HepG2 (cell line): Measurements from ENCODE around the gene KDM5C.

ENCODE experiments used
- MAFF ChIP-seq: IDR thresholded peaks from 2 replicates; pipeline ENCODE4 v1.6.1; 2011; ENCODE audit warnings: low read depth, low read length, improper control_type of control experiment
- NFRKB ChIP-seq: fragments of 450-650 bp; IDR thresholded peaks from 2 replicates; pipeline ENCODE4 v1.6.1; 2017
- NPAS2 ChIP-seq: sonication (generic); formaldehyde crosslinking; IDR thresholded peaks from 2 replicates; pipeline ENCODE4 v1.8.0; 2022; ENCODE audit warnings: mild to moderate bottlenecking, missing genetic modification reagents, borderline replicate concordance
- POLR2A ChIP-seq, 2 experiments: IDR thresholded peaks; 2 replicates each; pipeline ENCODE4 v1.6.1; 2011; ENCODE audit warnings: low read depth in 2 of 2, low read length in 2 of 2, mild to moderate bottlenecking in 1 of 2, moderate library complexity in 1 of 2; ENCODE audit not compliant: insufficient read depth in 1 of 2
- SNRNP70 ChIP-seq: fragments of 200-400 bp; formaldehyde crosslinking; IDR thresholded peaks from 2 replicates; pipeline ENCODE4 v1.6.1; 2017; ENCODE audit warnings: mild to moderate bottlenecking, low read depth, low read length, moderate library complexity
- ZNF782 ChIP-seq: sonication (generic); formaldehyde crosslinking; IDR thresholded peaks from 2 replicates; pipeline ENCODE4 v1.4.0; 2020; ENCODE audit warnings: missing genetic modification reagents, mild to moderate bottlenecking, borderline replicate concordance
- TF ChIP-seq, protein P1 (sequence below): sonication (generic); formaldehyde crosslinking; IDR thresholded peaks from 2 replicates; pipeline ENCODE4 v1.8.1; 2023; ENCODE audit warnings: mild to moderate bottlenecking, missing genetic modification reagents
- TF ChIP-seq, protein P2 (sequence below): sonication (generic); formaldehyde crosslinking; IDR thresholded peaks from 2 replicates; pipeline ENCODE4 v1.8.1; 2022; ENCODE audit warnings: low read depth, mild to moderate bottlenecking, missing genetic modification reagents
- TF ChIP-seq, protein P3 (sequence below): sonication (generic); formaldehyde crosslinking; IDR thresholded peaks from 2 replicates; pipeline ENCODE4 v1.5.0; 2020; ENCODE audit warnings: mild to moderate bottlenecking, missing genetic modification reagents, moderate library complexity
- TF ChIP-seq, protein P4 (sequence below): IDR thresholded peaks from 2 replicates; pipeline ENCODE4 v1.6.1; 2012; ENCODE audit warnings: inconsistent platforms
- TF ChIP-seq, protein P5 (sequence below): sonication (generic); formaldehyde crosslinking; IDR thresholded peaks from 2 replicates; pipeline ENCODE4 v1.4.0; 2020; ENCODE audit warnings: missing genetic modification reagents
- TF ChIP-seq, protein P6 (sequence below): sonication (generic); formaldehyde crosslinking; IDR thresholded peaks from 2 replicates; pipeline ENCODE4 v1.4.0; 2020; ENCODE audit warnings: mild to moderate bottlenecking, missing genetic modification reagents

DNA sequence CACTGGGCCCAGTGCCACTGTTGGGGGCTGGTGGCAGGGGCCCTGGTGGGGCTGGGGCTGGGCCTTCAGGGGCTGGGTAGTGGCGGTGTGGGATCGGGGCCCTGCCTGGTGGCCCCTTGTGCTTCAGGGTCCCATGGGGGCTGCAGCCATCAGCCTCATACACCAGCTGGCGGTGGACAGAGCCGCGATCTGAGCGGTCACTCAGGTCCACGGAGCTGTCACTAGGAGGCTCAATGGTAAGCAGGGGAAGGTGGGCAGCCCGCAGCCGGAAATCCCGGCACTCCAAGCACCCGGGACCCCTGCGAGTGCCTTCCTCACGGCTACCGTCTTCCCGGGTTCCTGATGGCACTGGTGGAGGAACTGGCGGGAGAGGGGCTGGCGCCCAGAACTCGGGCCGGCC lies 25.5 kb upstream of the KDM5C start:
- TF ChIP-seq, protein P1, sequence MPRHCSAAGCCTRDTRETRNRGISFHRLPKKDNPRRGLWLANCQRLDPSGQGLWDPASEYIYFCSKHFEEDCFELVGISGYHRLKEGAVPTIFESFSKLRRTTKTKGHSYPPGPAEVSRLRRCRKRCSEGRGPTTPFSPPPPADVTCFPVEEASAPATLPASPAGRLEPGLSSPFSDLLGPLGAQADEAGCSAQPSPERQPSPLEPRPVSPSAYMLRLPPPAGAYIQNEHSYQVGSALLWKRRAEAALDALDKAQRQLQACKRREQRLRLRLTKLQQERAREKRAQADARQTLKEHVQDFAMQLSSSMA (CRISPR knock-in tag), result no peak
- TF ChIP-seq, protein P2, sequence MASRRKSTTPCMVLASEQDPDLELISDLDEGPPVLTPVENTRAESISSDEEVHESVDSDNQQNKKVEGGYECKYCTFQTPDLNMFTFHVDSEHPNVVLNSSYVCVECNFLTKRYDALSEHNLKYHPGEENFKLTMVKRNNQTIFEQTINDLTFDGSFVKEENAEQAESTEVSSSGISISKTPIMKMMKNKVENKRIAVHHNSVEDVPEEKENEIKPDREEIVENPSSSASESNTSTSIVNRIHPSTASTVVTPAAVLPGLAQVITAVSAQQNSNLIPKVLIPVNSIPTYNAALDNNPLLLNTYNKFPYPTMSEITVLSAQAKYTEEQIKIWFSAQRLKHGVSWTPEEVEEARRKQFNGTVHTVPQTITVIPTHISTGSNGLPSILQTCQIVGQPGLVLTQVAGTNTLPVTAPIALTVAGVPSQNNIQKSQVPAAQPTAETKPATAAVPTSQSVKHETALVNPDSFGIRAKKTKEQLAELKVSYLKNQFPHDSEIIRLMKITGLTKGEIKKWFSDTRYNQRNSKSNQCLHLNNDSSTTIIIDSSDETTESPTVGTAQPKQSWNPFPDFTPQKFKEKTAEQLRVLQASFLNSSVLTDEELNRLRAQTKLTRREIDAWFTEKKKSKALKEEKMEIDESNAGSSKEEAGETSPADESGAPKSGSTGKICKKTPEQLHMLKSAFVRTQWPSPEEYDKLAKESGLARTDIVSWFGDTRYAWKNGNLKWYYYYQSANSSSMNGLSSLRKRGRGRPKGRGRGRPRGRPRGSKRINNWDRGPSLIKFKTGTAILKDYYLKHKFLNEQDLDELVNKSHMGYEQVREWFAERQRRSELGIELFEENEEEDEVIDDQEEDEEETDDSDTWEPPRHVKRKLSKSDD (CRISPR knock-in tag), result no peak
- TF ChIP-seq SNRNP70, result no peak
- no peak for TF ChIP-seq POLR2A (IDR thresholded peaks at IDR 0.05; ENCODE audit: insufficient read depth in 1 of 2, low read depth in 2 of 2, low read length in 2 of 2)
- no peak for TF ChIP-seq NFRKB
- TF ChIP-seq, protein P3, sequence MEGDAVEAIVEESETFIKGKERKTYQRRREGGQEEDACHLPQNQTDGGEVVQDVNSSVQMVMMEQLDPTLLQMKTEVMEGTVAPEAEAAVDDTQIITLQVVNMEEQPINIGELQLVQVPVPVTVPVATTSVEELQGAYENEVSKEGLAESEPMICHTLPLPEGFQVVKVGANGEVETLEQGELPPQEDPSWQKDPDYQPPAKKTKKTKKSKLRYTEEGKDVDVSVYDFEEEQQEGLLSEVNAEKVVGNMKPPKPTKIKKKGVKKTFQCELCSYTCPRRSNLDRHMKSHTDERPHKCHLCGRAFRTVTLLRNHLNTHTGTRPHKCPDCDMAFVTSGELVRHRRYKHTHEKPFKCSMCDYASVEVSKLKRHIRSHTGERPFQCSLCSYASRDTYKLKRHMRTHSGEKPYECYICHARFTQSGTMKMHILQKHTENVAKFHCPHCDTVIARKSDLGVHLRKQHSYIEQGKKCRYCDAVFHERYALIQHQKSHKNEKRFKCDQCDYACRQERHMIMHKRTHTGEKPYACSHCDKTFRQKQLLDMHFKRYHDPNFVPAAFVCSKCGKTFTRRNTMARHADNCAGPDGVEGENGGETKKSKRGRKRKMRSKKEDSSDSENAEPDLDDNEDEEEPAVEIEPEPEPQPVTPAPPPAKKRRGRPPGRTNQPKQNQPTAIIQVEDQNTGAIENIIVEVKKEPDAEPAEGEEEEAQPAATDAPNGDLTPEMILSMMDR, result no peak
- TF ChIP-seq, protein P4, sequence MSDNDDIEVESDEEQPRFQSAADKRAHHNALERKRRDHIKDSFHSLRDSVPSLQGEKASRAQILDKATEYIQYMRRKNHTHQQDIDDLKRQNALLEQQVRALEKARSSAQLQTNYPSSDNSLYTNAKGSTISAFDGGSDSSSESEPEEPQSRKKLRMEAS, result no peak
- no peak for TF ChIP-seq NPAS2 (CRISPR knock-in tag)
- no peak for TF ChIP-seq ZNF782 (CRISPR knock-in tag)
- TF ChIP-seq, protein P5, sequence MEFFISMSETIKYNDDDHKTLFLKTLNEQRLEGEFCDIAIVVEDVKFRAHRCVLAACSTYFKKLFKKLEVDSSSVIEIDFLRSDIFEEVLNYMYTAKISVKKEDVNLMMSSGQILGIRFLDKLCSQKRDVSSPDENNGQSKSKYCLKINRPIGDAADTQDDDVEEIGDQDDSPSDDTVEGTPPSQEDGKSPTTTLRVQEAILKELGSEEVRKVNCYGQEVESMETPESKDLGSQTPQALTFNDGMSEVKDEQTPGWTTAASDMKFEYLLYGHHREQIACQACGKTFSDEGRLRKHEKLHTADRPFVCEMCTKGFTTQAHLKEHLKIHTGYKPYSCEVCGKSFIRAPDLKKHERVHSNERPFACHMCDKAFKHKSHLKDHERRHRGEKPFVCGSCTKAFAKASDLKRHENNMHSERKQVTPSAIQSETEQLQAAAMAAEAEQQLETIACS (CRISPR knock-in tag), result no peak
- TF ChIP-seq, protein P6, sequence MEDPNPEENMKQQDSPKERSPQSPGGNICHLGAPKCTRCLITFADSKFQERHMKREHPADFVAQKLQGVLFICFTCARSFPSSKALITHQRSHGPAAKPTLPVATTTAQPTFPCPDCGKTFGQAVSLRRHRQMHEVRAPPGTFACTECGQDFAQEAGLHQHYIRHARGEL (CRISPR knock-in tag), result no peak
- no peak for TF ChIP-seq MAFF
